Thyroid gland (tissue), 4 donors: Measurements from ENCODE around the gene TRAPPC2B. TPM values are rescaled to one million over a fixed set of nuclear protein-coding genes. Genes with fewer than 3 reads are reported as not detected.

Experiments used
- DNase-seq, 2 donors: peaks; one replicate each; pipeline ENCODE4 v3.0.0-alpha.2; 2019
- H3K27ac ChIP-seq, 3 donors: fragments of 200-600 bp; sonication (generic); 1 replicate in 2 of 3; 2 replicates in 1 of 3; pipeline ENCODE4 v1.5.1; 2016 to 2019; ENCODE audit warnings: mild to moderate bottlenecking in 1 of 3, moderate library complexity in 1 of 3
- H3K27me3 ChIP-seq: fragments of 200-600 bp; sonication (generic); one replicate; pipeline ENCODE4 v1.5.1; 2019
- H3K36me3 ChIP-seq, 2 donors: fragments of 200-600 bp; sonication (generic); one replicate each; pipeline ENCODE4 v1.5.1; 2016 to 2019
- H3K4me1 ChIP-seq, 2 donors: fragments of 200-600 bp; sonication (generic); one replicate each; pipeline ENCODE4 v1.5.1; 2017 to 2019
- H3K4me3 ChIP-seq, 3 donors: fragments of 200-600 bp; sonication (generic); replicated peaks in 1 of 3; 1 replicate in 2 of 3; 2 replicates in 1 of 3; pipeline ENCODE4 v1.5.1; 2016; ENCODE audit warnings: mild to moderate bottlenecking in 1 of 3
- H3K9me3 ChIP-seq: fragments of 200-600 bp; sonication (generic); one replicate; pipeline ENCODE4 v1.5.1; 2017
- POLR2A ChIP-seq, 2 donors: fragments of 450-650 bp; IDR thresholded peaks; one replicate each; pipeline ENCODE4 v1.6.1; 2017; ENCODE audit warnings: antibody characterized with exemption in 2 of 2, mild to moderate bottlenecking in 2 of 2, moderate library complexity in 1 of 2
- WGBS, 2 donors: methylation state at CpG; one replicate each; pipeline ENCODE4 v1.1.5; 2017; 5-methylcytosine and 5-hydroxymethylcytosine counted together
- intact Hi-C: fragments of 100-400 bp; cut with DNase I; formaldehyde crosslinking; loops from one replicate; pipeline ENCODE4 v1.15.1; 2023
- total RNA-seq, 4 donors: library from RNA; depleted of rRNA; stranded (reverse); fragments of >200 nt; gene quantifications; one replicate each; pipeline ENCODE4 v1.2.3, GENCODE V29; 2016
- TF ChIP-seq, protein P1 (sequence below), 6 experiments: fragments of 200-600 bp in 3 of 6; fragments of 450-650 bp in 3 of 6; sonication (generic) in 3 of 6; IDR thresholded peaks; one replicate each; pipeline ENCODE4 v1.5.1; 2016 to 2019; ENCODE audit warnings: antibody characterized with exemption in 6 of 6, mild to moderate bottlenecking in 2 of 6, inconsistent platforms in 1 of 6, moderate library complexity in 1 of 6

The TRAPPC2B gene
- total RNA-seq, 4 donors from 2014 or later: 8.7 to 38.3 (median 23.0) TPM

DNA sequence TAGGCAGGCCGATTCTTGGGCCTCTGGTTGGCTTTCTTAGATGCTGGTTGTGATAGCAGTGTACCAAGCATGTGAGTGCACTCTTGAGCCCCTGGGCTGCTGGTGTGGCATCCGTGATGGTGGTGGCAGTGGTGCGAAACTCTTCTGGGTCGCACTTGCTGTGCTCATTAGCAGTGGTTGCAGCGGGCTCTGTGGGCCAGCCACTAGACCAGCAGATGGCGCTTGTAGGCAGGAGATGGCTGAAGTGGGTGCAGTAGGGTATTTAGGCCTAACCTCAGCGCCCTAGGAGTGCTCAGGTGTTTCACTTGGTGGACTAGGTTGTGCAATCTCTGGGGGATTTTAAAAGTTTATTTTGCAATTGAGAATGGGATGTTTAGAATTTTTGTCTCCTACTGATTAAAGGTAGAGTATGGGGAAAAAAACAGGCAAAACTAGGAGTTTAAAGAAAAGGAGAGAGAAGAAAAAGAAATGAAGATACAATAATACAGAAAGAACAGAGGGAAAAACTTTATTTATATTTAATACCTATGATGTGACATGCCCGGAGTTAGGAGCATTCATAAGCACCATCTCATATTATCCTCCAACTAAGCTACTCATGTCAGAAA is 43.3 kb downstream of the TRAPPC2B start:
- no peaks in the 10 kb centered on the region for H3K9me3 ChIP-seq
- peak; percentile 86 to 89 for DNase-seq
- no peak for TF ChIP-seq POLR2A (IDR thresholded peaks at IDR 0.05)
- TF ChIP-seq, protein P1, sequence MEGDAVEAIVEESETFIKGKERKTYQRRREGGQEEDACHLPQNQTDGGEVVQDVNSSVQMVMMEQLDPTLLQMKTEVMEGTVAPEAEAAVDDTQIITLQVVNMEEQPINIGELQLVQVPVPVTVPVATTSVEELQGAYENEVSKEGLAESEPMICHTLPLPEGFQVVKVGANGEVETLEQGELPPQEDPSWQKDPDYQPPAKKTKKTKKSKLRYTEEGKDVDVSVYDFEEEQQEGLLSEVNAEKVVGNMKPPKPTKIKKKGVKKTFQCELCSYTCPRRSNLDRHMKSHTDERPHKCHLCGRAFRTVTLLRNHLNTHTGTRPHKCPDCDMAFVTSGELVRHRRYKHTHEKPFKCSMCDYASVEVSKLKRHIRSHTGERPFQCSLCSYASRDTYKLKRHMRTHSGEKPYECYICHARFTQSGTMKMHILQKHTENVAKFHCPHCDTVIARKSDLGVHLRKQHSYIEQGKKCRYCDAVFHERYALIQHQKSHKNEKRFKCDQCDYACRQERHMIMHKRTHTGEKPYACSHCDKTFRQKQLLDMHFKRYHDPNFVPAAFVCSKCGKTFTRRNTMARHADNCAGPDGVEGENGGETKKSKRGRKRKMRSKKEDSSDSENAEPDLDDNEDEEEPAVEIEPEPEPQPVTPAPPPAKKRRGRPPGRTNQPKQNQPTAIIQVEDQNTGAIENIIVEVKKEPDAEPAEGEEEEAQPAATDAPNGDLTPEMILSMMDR (IDR thresholded peaks at IDR 0.05): peak; percentile 45 to 83 (median 80)
- H3K27ac ChIP-seq: peak overlapping the region in 2 of 3 donors; percentile 23 to 37
- H3K4me1 ChIP-seq: peaks cover 8 to 9% of the 10 kb centered on the region in 2 donors
- WGBS, 2 donors: 10 to 12% methylated on average over 8 of the region's 8 CpGs
- no peak overlapping the region for H3K4me3 ChIP-seq
- no peaks in the 10 kb centered on the region for H3K36me3 ChIP-seq
- intact Hi-C loops: no loop called here
- H3K27me3 ChIP-seq: no peaks in the 10 kb centered on the region

DNA sequence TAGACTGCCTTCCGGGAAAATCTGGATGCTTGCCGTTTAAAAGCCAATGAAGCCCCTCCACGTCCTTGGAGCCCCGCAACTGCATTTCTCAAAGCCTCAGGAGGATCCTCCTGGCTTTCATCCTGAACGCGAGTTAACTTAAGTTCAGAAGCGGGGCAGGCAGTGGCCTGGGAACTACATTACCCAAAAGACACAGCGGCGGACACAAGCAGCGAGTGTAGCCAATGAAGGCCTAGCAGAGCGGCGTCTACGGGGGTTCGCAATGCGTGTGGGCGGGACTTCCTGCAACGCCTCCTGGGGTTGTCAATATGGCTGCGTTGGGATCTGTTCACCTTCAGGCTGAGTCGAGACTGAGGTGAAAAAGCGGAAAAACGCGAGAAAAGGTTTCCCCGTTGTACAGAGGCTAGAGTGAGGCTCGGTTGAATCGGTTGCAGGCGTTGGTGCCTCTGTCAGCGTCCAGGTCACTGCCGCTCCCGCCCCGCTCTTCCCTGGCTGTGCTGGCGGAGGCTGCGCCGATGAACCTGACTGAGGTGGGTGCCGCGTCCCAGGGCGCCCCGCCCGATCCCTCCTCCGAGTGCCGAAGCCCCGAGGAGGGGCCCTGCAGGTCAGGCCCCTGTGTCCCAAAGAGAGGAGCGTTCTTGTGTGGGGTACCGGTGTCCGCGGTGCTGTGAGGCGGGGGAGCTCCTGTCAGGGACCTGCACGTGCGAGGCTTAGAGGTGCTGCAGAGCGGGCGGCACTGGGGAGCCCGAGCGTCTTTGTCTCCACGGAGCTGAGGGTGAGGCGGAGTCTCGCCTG is 47.7 kb downstream of the TRAPPC2B start, which contains the start of gene ZNF17:
TSS of gene ZNF17 (plus strand) at position 285 of the 795 bp plus-strand sequence. CDS start 2,455 bp downstream, outside the sequence.
- H3K4me1 ChIP-seq: peaks cover 14 to 18% of the 10 kb centered on the region in 2 donors
- intact Hi-C loops: no loop called here
- no peaks in the 10 kb centered on the region for H3K9me3 ChIP-seq
- H3K27me3 ChIP-seq: no peaks in the 10 kb centered on the region
- TF ChIP-seq POLR2A (IDR thresholded peaks at IDR 0.05): peak in 1 of 2 donors; percentile 48
- TF ChIP-seq, protein P1 (IDR thresholded peaks at IDR 0.05): no peak
- DNase-seq: peak; percentile 95 to 96
- H3K27ac ChIP-seq: peak within 1 kb of the TSS in 1 of 3 donors; percentile 29
- peaks cover 0 to 7% of the 10 kb centered on the region in 2 donors for H3K36me3 ChIP-seq
- 1% methylated on average over 32 to 40 of the region's 55 CpGs for WGBS, 2 donors
- H3K4me3 ChIP-seq: peak within 1 kb of the TSS; percentile 37 to 93 (median 40)

Other genes with a start within 250 kb of the TRAPPC2B start
- not detected for gene USP29, start 243.6 kb upstream of the TRAPPC2B start, total RNA-seq
- not detected for gene ZIM3, start 218.3 kb upstream of the TRAPPC2B start, total RNA-seq
- gene DUXA, start 196.1 kb upstream of the TRAPPC2B start, total RNA-seq: not detected
- gene ZNF264, start 172.1 kb upstream of the TRAPPC2B start, total RNA-seq: 10 to 100 TPM; 28.2 to 90.3 (median 44.4) TPM
- gene AURKC, start 132.5 kb upstream of the TRAPPC2B start, total RNA-seq: 1 to 10 TPM in 1 of 4 donors, under 1 TPM in 2, not detected in 1; 0.89 to 2.1 (median 0.98) TPM
- gene ZNF805, start 122.9 kb upstream of the TRAPPC2B start, total RNA-seq: 10 to 100 TPM; 16.3 to 27.5 (median 21.0) TPM
- gene ZNF460, start 83.1 kb upstream of the TRAPPC2B start, total RNA-seq: 100 to 1,000 TPM in 1 of 4 donors, 10 to 100 TPM in 3; 88.0 to 139 (median 92.3) TPM
- gene ZNF543, start 43.1 kb upstream of the TRAPPC2B start, total RNA-seq: 10 to 100 TPM; 10.6 to 17.2 (median 14.7) TPM
- 10 to 100 TPM; 10.7 to 14.1 (median 13.9) TPM for gene ZNF304, start 12.3 kb upstream of the TRAPPC2B start, total RNA-seq
- 1 to 10 TPM; 2.5 to 7.0 (median 4.6) TPM for gene ZNF547, start within 50 bp of the TRAPPC2B start, total RNA-seq
- gene ZNF548, start 26.3 kb downstream of the TRAPPC2B start, total RNA-seq: 10 to 100 TPM; 22.3 to 31.0 (median 28.1) TPM
- gene ZNF17, start 47.6 kb downstream of the TRAPPC2B start, total RNA-seq: 10 to 100 TPM; 17.8 to 33.1 (median 20.8) TPM
- 10 to 100 TPM in 2 of 4 donors, 1 to 10 TPM in 2; 9.9 to 13.7 (median 10.7) TPM for gene ZNF749, start 71.8 kb downstream of the TRAPPC2B start, total RNA-seq
- gene VN1R1, start 93.6 kb downstream of the TRAPPC2B start, total RNA-seq: 1 to 10 TPM; 1.9 to 5.5 (median 3.0) TPM
- gene ZNF772, start 114.0 kb downstream of the TRAPPC2B start, total RNA-seq: 10 to 100 TPM; 30.9 to 46.2 (median 41.0) TPM
- gene ZNF419, start 124.2 kb downstream of the TRAPPC2B start, total RNA-seq: 10 to 100 TPM; 10.5 to 21.3 (median 17.0) TPM
- 10 to 100 TPM; 16.1 to 23.8 (median 19.6) TPM for gene ZNF773, start 136.4 kb downstream of the TRAPPC2B start, total RNA-seq
- gene ZNF549, start 163.8 kb downstream of the TRAPPC2B start, total RNA-seq: 10 to 100 TPM in 1 of 4 donors, 1 to 10 TPM in 3; 7.7 to 12.7 (median 9.2) TPM
- gene ZNF550, start 196.3 kb downstream of the TRAPPC2B start, total RNA-seq: 10 to 100 TPM in 1 of 4 donors, 1 to 10 TPM in 3; 7.1 to 13.5 (median 8.7) TPM
- gene ZNF416, start 215.4 kb downstream of the TRAPPC2B start, total RNA-seq: 10 to 100 TPM in 1 of 4 donors, 1 to 10 TPM in 3; 5.2 to 10.9 (median 7.2) TPM
- gene ZIK1, start 220.6 kb downstream of the TRAPPC2B start, total RNA-seq: 10 to 100 TPM in 3 of 4 donors, 1 to 10 TPM in 1; 8.9 to 19.7 (median 13.7) TPM
- gene ZNF530, start 236.3 kb downstream of the TRAPPC2B start, total RNA-seq: 1 to 10 TPM; 1.9 to 4.8 (median 2.6) TPM